ENCODE results near the gene HTT.
"Not testable (repeated sequence)": the region's sequence is repeated elsewhere in the genome, so short reads cannot be mapped to it uniquely, and the experiment has no call there.

HTT gene

DNA sequence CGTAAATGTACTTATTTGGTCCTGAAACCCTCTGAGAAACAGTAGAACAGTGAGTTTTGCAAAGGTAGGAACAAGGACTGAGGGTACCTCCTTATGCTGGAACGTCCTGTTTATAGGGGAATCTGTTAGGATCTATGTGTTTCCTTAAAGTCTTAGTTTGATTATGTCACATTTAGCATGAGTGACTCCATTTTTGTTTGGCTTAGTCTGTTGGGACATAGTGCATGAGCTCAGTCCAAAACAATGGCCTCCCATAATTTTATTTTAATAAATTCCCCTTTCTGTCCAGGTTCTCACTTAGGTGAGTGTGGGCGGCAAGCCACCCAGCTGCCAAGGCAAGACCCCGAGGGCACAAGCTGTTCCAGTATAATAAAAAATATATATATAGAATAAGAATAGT lies 27.9 kb upstream of the HTT start:
- DNase-seq = no peak

GRCh38 chr4:3047464-3048286 lies 26.8 kb upstream of the HTT start:
- DNase-seq = peak; percentile 81

DNA sequence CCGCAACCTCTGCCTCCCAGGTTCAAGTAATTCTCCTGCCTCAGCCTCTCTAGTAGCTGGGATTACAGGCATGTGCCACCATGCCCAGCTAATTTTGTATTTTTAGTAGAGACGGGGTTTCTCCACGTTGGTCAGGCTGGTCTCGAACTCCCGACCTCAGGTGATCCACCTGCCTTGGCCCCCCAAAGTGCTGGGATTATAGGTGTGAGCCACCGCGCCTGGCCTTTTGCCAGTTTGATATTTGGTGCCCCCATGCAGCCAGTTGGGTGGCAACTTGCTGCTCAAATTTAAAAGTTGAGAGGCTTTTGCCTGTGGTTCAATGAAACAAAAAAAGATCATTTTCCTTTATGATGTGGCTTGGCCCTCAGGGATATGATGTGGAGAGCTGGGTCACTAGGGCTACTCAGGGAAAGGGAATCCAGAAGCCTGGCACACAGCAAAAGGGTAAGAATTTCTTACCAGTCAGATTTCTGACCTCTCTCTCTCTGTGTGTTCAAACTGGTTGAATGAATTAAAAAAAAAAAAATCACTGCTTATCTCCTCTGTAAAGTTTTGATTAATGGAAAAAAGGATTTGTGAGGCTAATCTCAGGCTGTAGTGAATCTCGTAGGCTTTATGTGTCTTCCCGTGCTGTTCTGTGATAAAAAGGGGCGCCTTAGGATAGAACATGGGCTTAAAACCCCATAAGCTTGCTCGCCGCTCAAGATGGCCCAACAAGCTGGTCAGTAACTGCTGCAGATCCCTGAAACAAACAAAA lies 23.2 kb upstream of the HTT start:
- DNase-seq = not testable (repeated sequence)

- DNase-seq = peak; percentile 29
These were observed 20.2 kb upstream of the HTT start for GRCh38 chr4:3054169-3054759.

- DNase-seq = peak; percentile 37
These were observed 14.5 kb upstream of the HTT start for GRCh38 chr4:3059943-3060342.

GRCh38 chr4:3060946-3061345 lies 13.5 kb upstream of the HTT start:
- no peak for DNase-seq

DNA sequence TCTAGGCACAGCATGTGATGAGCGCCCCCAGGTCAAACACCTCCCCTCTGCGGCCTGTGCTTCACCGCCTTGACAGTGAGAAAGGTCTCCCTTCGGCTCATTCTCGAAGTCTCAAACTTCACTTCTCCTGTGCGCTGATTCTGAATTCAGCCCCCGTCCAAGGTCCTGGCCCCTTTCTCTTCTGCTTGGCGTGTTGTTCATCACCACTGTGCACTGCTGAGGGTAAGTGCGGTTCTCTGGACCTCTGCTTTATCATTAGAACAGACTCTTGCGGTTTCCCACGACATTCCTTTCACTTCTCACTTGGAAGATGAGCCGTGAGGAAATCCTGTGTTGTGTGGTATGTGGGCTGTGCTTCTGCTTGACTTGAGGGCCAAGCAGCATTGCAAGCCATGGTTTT lies 12.0 kb upstream of the HTT start:
- DNase-seq = no peak

DNA sequence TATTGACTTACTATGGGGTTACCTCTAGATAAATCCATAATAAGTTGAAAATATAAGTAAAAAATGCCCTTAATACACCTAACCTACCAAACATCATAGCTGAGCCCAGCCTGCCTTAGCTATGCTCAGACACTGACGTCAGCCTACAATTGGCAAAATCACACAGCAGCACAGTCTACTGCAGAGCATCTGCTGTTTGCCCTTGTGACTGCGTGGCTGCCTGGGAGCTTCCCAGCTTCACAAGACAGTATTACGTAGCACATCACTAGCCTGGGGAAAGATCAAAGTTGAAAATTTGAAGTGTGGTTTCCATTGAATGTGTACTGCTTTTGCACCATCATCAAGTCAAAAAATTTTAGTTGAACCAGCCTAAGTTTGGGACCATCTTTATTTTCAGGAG lies 8.9 kb upstream of the HTT start:
- DNase-seq = no peak

DNA sequence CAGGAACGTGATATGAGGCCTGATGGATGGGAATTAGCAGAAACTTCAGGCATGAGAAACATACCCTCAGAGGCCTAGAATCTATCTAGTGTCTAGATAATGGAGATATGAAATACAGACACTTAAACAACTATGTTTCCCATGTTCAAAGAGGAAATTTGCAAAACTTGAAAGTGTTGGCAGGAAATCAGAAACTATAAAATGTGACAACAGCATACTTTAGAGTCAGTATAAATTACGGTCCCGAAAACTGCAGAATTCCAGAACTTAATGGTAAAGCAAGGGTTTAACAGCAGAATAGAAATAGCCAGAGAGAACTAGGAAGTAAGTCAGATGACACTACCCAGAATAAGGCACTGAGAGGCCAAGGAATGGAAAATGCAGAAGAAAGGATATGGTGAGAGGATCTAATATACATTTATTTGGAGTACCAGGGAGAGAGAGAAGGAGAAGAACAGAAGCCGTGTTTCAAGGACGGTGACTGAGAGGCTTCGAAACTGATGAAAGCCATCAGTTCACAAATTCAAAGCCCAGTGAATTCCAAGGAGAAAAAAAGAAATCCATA lies 7.6 kb upstream of the HTT start:
- DNase-seq = no peak

- DNase-seq = no peak
These were observed 6.9 kb upstream of the HTT start for GRCh38 chr4:3067473-3068001.

DNA sequence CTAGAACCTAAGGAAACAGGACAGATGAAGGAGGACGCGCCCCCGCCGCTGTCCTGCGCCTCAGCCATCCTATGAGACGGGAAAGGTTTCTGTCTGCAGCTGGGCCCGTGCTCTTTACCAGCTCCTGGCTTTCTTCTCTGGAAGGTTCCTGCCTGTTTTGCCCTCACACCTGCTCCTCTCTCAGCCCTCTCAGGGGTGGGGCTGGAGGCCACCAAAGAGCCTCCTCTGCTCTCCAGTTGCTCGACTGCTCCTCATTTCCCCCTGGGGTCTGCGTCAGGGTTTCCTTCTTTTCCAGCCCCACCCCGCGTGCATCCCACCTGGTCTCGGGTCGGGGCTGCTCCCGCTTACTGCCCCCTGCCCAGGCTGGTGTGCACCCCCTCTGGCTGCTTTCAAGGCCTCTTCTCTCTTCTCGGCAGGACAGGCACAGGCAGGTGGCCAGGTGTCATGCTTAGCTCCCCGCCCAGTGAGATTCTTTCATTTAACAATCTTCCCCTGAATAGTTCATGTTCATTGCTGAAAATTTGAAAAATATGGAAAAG lies 4.8 kb upstream of the HTT start:
- no peak for DNase-seq

GRCh38 chr4:3070709-3071500 lies 3.6 kb upstream of the HTT start:
- DNase-seq = no peak

GRCh38 chr4:3071811-3072210 lies 2.7 kb upstream of the HTT start:
- no peak for DNase-seq

DNA sequence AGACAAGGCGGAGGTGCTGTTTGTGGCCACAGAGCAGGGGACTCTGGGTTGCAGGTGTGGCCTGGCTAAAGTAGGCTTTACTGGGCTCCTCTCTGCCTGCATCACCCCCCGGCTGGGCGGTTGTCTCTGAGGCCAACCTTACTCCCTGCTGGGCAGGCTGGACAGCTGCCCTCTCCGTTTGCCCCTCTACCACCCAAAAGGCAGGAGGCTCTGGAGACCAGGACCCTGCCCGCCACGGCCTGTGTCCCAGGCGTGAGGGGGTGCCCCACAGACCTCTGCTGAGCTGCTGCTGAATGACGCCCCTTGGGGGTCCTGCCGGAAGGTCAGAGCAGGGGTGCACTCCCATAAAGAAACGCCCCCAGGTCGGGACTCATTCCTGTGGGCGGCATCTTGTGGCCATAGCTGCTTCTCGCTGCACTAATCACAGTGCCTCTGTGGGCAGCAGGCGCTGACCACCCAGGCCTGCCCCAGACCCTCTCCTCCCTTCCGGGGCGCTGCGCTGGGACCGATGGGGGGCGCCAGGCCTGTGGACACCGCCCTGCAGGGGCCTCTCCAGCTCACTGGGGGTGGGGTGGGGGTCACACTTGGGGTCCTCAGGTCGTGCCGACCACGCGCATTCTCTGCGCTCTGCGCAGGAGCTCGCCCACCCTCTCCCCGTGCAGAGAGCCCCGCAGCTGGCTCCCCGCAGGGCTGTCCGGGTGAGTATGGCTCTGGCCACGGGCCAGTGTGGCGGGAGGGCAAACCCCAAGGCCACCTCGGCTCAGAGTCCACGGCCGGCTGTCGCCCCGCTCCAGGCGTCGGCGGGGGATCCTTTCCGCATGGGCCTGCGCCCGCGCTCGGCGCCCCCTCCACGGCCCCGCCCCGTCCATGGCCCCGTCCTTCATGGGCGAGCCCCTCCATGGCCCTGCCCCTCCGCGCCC lies 1.1 kb upstream of the HTT start:
- no peak for DNase-seq

DNA sequence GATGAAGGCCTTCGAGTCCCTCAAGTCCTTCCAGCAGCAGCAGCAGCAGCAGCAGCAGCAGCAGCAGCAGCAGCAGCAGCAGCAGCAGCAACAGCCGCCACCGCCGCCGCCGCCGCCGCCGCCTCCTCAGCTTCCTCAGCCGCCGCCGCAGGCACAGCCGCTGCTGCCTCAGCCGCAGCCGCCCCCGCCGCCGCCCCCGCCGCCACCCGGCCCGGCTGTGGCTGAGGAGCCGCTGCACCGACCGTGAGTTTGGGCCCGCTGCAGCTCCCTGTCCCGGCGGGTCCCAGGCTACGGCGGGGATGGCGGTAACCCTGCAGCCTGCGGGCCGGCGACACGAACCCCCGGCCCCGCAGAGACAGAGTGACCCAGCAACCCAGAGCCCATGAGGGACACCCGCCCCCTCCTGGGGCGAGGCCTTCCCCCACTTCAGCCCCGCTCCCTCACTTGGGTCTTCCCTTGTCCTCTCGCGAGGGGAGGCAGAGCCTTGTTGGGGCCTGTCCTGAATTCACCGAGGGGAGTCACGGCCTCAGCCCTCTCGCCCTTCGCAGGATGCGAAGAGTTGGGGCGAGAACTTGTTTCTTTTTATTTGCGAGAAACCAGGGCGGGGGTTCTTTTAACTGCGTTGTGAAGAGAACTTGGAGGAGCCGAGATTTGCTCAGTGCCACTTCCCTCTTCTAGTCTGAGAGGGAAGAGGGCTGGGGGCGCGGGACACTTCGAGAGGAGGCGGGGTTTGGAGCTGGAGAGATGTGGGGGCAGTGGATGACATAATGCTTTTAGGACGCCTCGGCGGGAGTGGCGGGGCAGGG lies 568 bp downstream of the HTT start:
- DNase-seq = peak; percentile 87

DNA sequence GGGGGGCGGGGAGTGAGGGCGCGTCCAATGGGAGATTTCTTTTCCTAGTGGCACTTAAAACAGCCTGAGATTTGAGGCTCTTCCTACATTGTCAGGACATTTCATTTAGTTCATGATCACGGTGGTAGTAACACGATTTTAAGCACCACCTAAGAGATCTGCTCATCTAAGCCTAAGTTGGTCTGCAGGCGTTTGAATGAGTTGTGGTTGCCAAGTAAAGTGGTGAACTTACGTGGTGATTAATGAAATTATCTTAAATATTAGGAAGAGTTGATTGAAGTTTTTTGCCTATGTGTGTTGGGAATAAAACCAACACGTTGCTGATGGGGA lies 1.1 kb downstream of the HTT start:
- no peak for DNase-seq

- no peak for DNase-seq
These were observed 3.3 kb downstream of the HTT start for GRCh38 chr4:3077796-3078195.

DNA sequence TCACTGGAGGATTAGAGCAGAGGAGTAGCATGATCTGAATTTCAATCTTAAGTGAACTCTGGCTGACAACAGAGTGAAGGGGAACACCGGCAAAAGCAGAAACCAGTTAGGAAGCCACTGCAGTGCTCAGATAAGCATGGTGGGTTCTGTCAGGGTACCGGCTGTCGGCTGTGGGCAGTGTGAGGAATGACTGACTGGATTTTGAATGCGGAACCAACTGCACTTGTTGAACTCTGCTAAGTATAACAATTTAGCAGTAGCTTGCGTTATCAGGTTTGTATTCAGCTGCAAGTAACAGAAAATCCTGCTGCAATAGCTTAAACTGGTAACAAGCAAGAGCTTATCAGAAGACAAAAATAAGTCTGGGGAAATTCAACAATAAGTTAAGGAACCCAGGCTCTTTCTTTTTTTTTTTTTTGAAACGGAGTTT lies 5.2 kb downstream of the HTT start:
- DNase-seq = peak; percentile 99

- DNase-seq = peak; percentile 90
These were observed 8.5 kb downstream of the HTT start for GRCh38 chr4:3082925-3083515.

- no peak for DNase-seq
These were observed 9.3 kb downstream of the HTT start for GRCh38 chr4:3083732-3084131.
